Hepatocyte (in vitro differentiated cells): ENCODE data around the gene PRKD3. TPM values are rescaled to one million over a fixed set of nuclear protein-coding genes. Genes with fewer than 3 reads are reported as not detected.

ENCODE experiments used
- DNase-seq: peaks from one replicate; pipeline ENCODE4 v3.0.0-alpha.2; 2016; ENCODE audit warnings: low spot score
- H2AFZ ChIP-seq: fragments of 200-600 bp; sonication (generic); 2 replicates; pipeline ENCODE4 v1.6.0; 2016; ENCODE audit warnings: antibody characterized with exemption, mild to moderate bottlenecking
- H3K27ac ChIP-seq: fragments of 200-600 bp; sonication (generic); 2 replicates; pipeline ENCODE4 v1.5.1; 2016; ENCODE audit warnings: mild to moderate bottlenecking
- H3K27me3 ChIP-seq: fragments of 200-600 bp; sonication (generic); 2 replicates; pipeline ENCODE4 v1.6.1; 2016
- H3K36me3 ChIP-seq: fragments of 200-600 bp; sonication (generic); replicated peaks from 2 replicates; pipeline ENCODE4 v1.5.1; 2016; ENCODE audit warnings: low read depth; ENCODE audit not compliant: insufficient read depth
- H3K4me1 ChIP-seq: fragments of 200-600 bp; sonication (generic); 2 replicates; pipeline ENCODE4 v1.5.1; 2016; ENCODE audit warnings: mild to moderate bottlenecking, moderate library complexity; ENCODE audit not compliant: insufficient read depth
- H3K4me2 ChIP-seq: fragments of 200-600 bp; sonication (generic); 2 replicates; pipeline ENCODE4 v1.6.0; 2016
- H3K4me3 ChIP-seq: fragments of 200-600 bp; sonication (generic); 2 replicates; pipeline ENCODE4 v1.5.1; 2016; ENCODE audit warnings: mild to moderate bottlenecking
- H3K79me2 ChIP-seq: fragments of 200-600 bp; sonication (generic); 2 replicates; pipeline ENCODE4 v1.6.0; 2017; ENCODE audit warnings: mild to moderate bottlenecking
- H3K9me2 ChIP-seq: fragments of 200-600 bp; sonication (generic); replicated peaks from 2 replicates; pipeline ENCODE4 v1.6.0; 2017; ENCODE audit warnings: mild to moderate bottlenecking; ENCODE audit not compliant: insufficient read depth
- H3K9me3 ChIP-seq: fragments of 200-600 bp; sonication (generic); 2 replicates; pipeline ENCODE4 v1.5.1; 2016; ENCODE audit warnings: low read depth, mild to moderate bottlenecking
- H4K20me1 ChIP-seq: fragments of 200-600 bp; sonication (generic); 2 replicates; pipeline ENCODE4 v1.6.0; 2016; ENCODE audit warnings: mild to moderate bottlenecking; ENCODE audit not compliant: insufficient read depth, poor library complexity, severe bottlenecking
- EZH2 ChIP-seq: fragments of 200-600 bp; sonication (generic); IDR thresholded peaks from 2 replicates; pipeline ENCODE4 v1.6.1; 2016; ENCODE audit warnings: antibody characterized with exemption, mild to moderate bottlenecking, borderline replicate concordance
- EZH2phosphoT487 ChIP-seq: fragments of 200-600 bp; sonication (generic); IDR thresholded peaks from one replicate; pipeline ENCODE4 v1.6.1; 2018; ENCODE audit warnings: antibody characterized with exemption, mild to moderate bottlenecking, low read depth, moderate library complexity; ENCODE audit not compliant: unreplicated experiment, severe bottlenecking
- WGBS: methylation state at CpG from one replicate; pipeline ENCODE4 v1.1.6; 2016; ENCODE audit warnings: low lambda C conversion rate; ENCODE audit errors: missing lambda C conversion rate; 5-methylcytosine and 5-hydroxymethylcytosine counted together
- polyA plus RNA-seq: library from polyadenylated mRNA; unstranded; fragments of >200 nt; fragmentation: Nextera tagmentation; extraction: Ambion mirVana; gene quantifications from 2 replicates; pipeline ENCODE4 v1.2.1, GENCODE V29; 2016
- total RNA-seq: library from RNA; depleted of rRNA; stranded (reverse); fragments of >200 nt; gene quantifications from 2 replicates; pipeline ENCODE4 v1.2.3, GENCODE V29; 2014
- TF ChIP-seq, protein P1 (sequence below): fragments of 200-600 bp; sonication (generic); IDR thresholded peaks from 2 replicates; pipeline ENCODE4 v1.5.1; 2016; ENCODE audit warnings: antibody characterized with exemption, mild to moderate bottlenecking; ENCODE audit not compliant: poor library complexity

Gene PRKD3
- total and polyA plus RNA-seq, 2 experiments from 2014 or later = 17.3 to 35.9 TPM

DNA sequence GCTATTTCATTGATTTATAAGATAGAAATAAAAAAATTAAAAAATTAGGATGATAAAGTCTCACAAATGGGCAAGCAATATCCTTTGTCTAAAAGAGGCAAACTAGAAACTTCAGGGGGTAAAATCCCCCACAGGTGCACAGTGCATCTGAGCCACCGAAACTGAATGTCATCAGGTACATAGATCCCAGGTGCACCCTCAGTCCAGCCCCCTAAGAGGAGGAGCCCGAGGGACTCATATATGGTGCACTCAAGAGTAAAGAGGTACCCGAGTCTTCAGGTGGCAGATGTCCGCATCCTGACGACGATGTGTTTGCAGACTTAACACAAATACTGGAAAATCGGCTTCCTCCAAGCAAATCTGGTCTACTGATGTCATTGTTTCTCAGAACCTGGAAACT is 31.1 kb upstream of the PRKD3 start:
- H3K9me2 ChIP-seq = no peaks in the 10 kb centered on the region
- no peaks in the 10 kb centered on the region for H3K36me3 ChIP-seq
- H3K4me2 ChIP-seq = no peak overlapping the region
- peaks cover 6% of the 10 kb centered on the region for H3K4me1 ChIP-seq
- no peak for DNase-seq
- no peak overlapping the region for H3K27ac ChIP-seq
- H2AFZ ChIP-seq = no peak overlapping the region
- 93% methylated on average over 7 of the region's 7 CpGs for WGBS
- H3K4me3 ChIP-seq = no peak overlapping the region
- no peaks in the 10 kb centered on the region for H3K27me3 ChIP-seq
- no peaks in the 10 kb centered on the region for H3K9me3 ChIP-seq
- no peaks in the 10 kb centered on the region for H4K20me1 ChIP-seq
- TF ChIP-seq, protein P1, sequence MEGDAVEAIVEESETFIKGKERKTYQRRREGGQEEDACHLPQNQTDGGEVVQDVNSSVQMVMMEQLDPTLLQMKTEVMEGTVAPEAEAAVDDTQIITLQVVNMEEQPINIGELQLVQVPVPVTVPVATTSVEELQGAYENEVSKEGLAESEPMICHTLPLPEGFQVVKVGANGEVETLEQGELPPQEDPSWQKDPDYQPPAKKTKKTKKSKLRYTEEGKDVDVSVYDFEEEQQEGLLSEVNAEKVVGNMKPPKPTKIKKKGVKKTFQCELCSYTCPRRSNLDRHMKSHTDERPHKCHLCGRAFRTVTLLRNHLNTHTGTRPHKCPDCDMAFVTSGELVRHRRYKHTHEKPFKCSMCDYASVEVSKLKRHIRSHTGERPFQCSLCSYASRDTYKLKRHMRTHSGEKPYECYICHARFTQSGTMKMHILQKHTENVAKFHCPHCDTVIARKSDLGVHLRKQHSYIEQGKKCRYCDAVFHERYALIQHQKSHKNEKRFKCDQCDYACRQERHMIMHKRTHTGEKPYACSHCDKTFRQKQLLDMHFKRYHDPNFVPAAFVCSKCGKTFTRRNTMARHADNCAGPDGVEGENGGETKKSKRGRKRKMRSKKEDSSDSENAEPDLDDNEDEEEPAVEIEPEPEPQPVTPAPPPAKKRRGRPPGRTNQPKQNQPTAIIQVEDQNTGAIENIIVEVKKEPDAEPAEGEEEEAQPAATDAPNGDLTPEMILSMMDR = no peak
- TF ChIP-seq EZH2phosphoT487 = no peak
- TF ChIP-seq EZH2 = no peak
- no peaks in the 10 kb centered on the region for H3K79me2 ChIP-seq

- no peak for DNase-seq
- Histone ChIP-seq H3K36me3 (no peaks in the 10 kb centered on the region), H3K79me2 (no peaks in the 10 kb centered on the region), H3K4me1 (peaks cover 15% of the 10 kb centered on the region), H2AFZ (no peak overlapping the region), H3K9me3 (no peaks in the 10 kb centered on the region), H3K9me2 (no peaks in the 10 kb centered on the region), H3K4me2 (no peak overlapping the region), H3K4me3 (no peak overlapping the region), H3K27me3 (no peaks in the 10 kb centered on the region), H4K20me1 (no peaks in the 10 kb centered on the region), H3K27ac (no peak overlapping the region)
- 62% methylated on average over 3 of the region's 3 CpGs for WGBS
- no peak for TF ChIP-seq EZH2phosphoT487
- TF ChIP-seq, protein P1 = no peak
- TF ChIP-seq EZH2 = no peak
These were observed 29.9 kb upstream of the PRKD3 start for GRCh38 chr2:37354531-37354930.

DNA sequence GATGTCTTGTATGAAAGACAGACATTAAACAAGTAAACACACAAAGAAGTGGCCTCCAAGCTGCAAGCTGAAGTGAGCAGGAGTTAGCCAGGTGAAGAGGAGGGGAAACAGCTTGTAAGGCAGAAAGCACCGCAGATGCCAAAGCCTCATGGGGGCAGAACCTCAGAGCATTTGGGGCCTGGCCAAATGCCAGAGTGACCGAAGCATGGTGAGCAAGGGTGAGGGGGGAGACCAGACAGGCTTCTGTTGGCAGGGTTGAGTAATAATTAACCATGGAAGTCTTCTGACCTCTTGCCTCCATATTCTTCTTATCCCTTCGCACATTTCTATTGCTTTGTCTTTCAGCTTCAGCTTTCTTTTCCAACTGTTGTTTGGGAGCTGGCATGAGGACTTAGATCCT is 25.4 kb upstream of the PRKD3 start:
- DNase-seq = peak; percentile 42
- Histone ChIP-seq H4K20me1 (no peaks in the 10 kb centered on the region), H3K4me1 (peaks cover 21% of the 10 kb centered on the region), H3K27ac (peak overlapping the region; percentile 58), H3K9me2 (no peaks in the 10 kb centered on the region), H3K9me3 (no peaks in the 10 kb centered on the region), H3K79me2 (no peaks in the 10 kb centered on the region), H3K27me3 (no peaks in the 10 kb centered on the region), H3K4me2 (peak overlapping the region; percentile 35), H3K4me3 (no peak overlapping the region), H3K36me3 (no peaks in the 10 kb centered on the region), H2AFZ (peak overlapping the region; percentile 12)
- TF ChIP-seq EZH2 (no peak), EZH2phosphoT487 (no peak)
- TF ChIP-seq, protein P1 = no peak
- WGBS = 42% methylated on average over 3 of the region's 3 CpGs

GRCh38 chr2:37349231-37349860 is 24.7 kb upstream of the PRKD3 start:
- Histone ChIP-seq H3K36me3 (no peaks in the 10 kb centered on the region), H3K4me3 (no peak overlapping the region), H4K20me1 (no peaks in the 10 kb centered on the region), H3K27ac (peak overlapping the region; percentile 58), H3K9me3 (no peaks in the 10 kb centered on the region), H2AFZ (no peak overlapping the region), H3K4me2 (no peak overlapping the region), H3K9me2 (no peaks in the 10 kb centered on the region), H3K79me2 (no peaks in the 10 kb centered on the region), H3K27me3 (no peaks in the 10 kb centered on the region), H3K4me1 (peaks cover 21% of the 10 kb centered on the region)
- no peak for DNase-seq
- TF ChIP-seq, protein P1 = no peak
- no peak for TF ChIP-seq EZH2phosphoT487
- TF ChIP-seq EZH2 = no peak
- 61% methylated on average over 3 of the region's 3 CpGs for WGBS
